Upper lobe of right lung (tissue), 1 donor: ENCODE measurements around the gene CAMTA1. TPM values are rescaled to one million over a fixed set of nuclear protein-coding genes. Genes with fewer than 3 reads are reported as not detected.

Source experiments
- ATAC-seq: fragments of 200-7000 bp; cut with Tn5 transposase; one replicate; pipeline ENCODE4 v1.9.1; 2020; ENCODE audit warnings: mild to moderate bottlenecking, moderate library complexity
- DNase-seq: peaks from one replicate; pipeline ENCODE4 v3.0.0-alpha.2; 2020
- H3K27ac ChIP-seq: fragments of 200-600 bp; one replicate; pipeline ENCODE4 v1.8.0; 2022
- H3K27me3 ChIP-seq: fragments of 200-600 bp; one replicate; pipeline ENCODE4 v1.8.0; 2022; ENCODE audit warnings: mild to moderate bottlenecking
- H3K36me3 ChIP-seq: fragments of 200-600 bp; one replicate; pipeline ENCODE4 v1.8.0; 2022
- H3K4me1 ChIP-seq: fragments of 200-600 bp; one replicate; pipeline ENCODE4 v1.8.0; 2022
- H3K4me3 ChIP-seq: fragments of 200-600 bp; one replicate; pipeline ENCODE4 v1.8.0; 2022; ENCODE audit warnings: mild to moderate bottlenecking
- H3K9me3 ChIP-seq: fragments of 200-600 bp; one replicate; pipeline ENCODE4 v1.8.0; 2022
- intact Hi-C: fragments of 100-400 bp; cut with DNase I; formaldehyde crosslinking; loops from one replicate; pipeline ENCODE4 v1.11.0; 2022
- total RNA-seq: library from RNA; stranded (reverse); fragmentation: NEBNext Ultra II Directional; extraction: Animal tissue kit (Norgen Biotek cat#: 25700); gene quantifications from one replicate; pipeline ENCODE4 v1.2.1, GENCODE V29; 2021
- TF ChIP-seq, protein P1 (sequence below): fragments of 200-600 bp; IDR thresholded peaks from one replicate; pipeline ENCODE4 v1.8.0; 2022; ENCODE audit warnings: antibody characterized with exemption
- donor health status: DM: no; HTN: yes; CAD: no; lungs with severe emphysema.

Gene CAMTA1
- total RNA-seq, 1 donor from 2014 or later, result 63.4 TPM

DNA sequence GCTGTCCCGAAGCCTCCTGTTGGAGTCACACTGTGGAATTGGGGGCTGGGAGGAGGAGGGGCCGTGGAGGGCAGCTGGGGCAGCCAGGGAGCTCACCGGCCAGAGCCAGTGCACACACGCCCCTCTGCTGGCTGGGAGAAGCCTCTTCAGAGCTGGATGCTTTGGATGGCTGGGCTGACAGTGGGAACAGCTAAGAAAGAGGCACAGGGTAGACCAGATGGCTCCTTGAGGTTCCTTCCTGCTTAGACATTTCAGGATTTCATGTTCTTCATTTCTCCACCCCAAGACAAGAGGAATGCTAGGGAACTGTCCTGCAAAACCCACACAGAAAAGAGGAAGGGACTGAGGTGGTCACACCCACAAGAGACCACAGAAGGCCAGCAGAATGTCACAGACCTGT, 731.1 kb downstream of the CAMTA1 start:
- no peaks in the 10 kb centered on the region for H3K9me3 ChIP-seq
- TF ChIP-seq, protein P1, sequence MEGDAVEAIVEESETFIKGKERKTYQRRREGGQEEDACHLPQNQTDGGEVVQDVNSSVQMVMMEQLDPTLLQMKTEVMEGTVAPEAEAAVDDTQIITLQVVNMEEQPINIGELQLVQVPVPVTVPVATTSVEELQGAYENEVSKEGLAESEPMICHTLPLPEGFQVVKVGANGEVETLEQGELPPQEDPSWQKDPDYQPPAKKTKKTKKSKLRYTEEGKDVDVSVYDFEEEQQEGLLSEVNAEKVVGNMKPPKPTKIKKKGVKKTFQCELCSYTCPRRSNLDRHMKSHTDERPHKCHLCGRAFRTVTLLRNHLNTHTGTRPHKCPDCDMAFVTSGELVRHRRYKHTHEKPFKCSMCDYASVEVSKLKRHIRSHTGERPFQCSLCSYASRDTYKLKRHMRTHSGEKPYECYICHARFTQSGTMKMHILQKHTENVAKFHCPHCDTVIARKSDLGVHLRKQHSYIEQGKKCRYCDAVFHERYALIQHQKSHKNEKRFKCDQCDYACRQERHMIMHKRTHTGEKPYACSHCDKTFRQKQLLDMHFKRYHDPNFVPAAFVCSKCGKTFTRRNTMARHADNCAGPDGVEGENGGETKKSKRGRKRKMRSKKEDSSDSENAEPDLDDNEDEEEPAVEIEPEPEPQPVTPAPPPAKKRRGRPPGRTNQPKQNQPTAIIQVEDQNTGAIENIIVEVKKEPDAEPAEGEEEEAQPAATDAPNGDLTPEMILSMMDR, result no peak
- H3K4me3 ChIP-seq, result no peak overlapping the region
- no peak for DNase-seq
- H3K27ac ChIP-seq, result no peak overlapping the region
- no peaks in the 10 kb centered on the region for H3K36me3 ChIP-seq
- H3K4me1 ChIP-seq, result no peaks in the 10 kb centered on the region
- intact Hi-C loops, result no loop called here
- no peaks in the 10 kb centered on the region for H3K27me3 ChIP-seq
- ATAC-seq, result peak; percentile 58

DNA sequence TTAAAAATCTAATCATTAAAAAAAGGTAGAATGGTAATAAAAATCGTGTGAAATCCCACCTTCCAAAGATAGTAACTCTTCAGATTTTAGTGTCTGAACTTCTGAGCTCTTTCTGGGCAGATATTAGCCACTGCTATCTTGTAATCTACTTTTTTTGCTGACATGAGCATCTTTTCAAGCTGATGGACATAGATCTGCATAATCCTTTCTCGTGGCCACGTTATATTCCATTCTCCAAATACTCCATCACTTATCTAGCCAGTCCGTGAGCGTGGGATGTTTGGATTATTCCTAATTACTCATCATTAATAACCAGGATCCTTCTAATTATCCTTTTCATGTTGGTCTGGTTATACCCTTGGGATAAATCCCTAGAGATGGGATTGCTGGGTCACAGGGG, 731.7 kb downstream of the CAMTA1 start:
- intact Hi-C loops, result no loop called here
- Histone ChIP-seq H3K4me3 (no peak overlapping the region), H3K27me3 (no peaks in the 10 kb centered on the region), H3K36me3 (no peaks in the 10 kb centered on the region), H3K9me3 (no peaks in the 10 kb centered on the region), H3K4me1 (no peaks in the 10 kb centered on the region), H3K27ac (no peak overlapping the region)
- TF ChIP-seq, protein P1, result no peak
- DNase-seq (no peak), ATAC-seq (no peak)

DNA sequence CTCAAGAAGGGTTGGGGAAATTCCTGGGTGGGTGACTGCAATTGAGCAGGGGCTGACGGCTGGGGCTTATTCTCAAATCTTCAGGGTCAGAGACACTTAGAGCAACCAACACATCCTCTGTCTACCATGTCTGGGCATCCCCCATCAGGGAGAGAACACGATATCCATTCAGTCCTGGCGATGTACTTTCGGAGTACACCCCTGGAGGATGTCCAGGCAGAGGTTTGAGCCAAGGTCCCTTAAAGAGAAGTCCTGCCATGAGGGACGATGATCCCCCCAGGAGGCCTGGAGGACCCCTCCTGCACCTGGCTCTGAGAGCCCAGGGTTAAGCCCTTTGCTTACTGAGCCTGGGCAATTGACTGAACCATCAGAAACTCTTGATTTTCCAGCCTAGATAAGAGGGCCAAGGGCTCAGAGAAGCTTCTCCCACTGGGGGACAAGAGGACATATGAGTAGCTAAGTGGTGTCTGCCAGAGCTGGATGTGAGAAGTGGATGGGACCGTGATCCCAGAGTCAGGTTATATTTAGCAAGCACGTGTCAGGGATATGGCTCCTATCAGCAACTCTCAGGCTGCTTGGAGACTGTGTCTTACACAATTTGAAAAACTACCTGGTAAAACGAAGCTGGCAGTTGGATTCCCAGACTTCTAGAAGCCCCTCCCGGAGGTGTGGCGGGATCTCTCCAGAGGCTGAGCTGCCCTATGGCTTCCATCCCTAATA, 732.5 kb downstream of the CAMTA1 start:
- ATAC-seq, result no peak
- no peak for DNase-seq
- no peaks in the 10 kb centered on the region for H3K27me3 ChIP-seq
- H3K9me3 ChIP-seq, result no peaks in the 10 kb centered on the region
- intact Hi-C loops, result no loop called here
- TF ChIP-seq, protein P1, result no peak
- no peak overlapping the region for H3K27ac ChIP-seq
- no peaks in the 10 kb centered on the region for H3K36me3 ChIP-seq
- H3K4me1 ChIP-seq, result no peaks in the 10 kb centered on the region
- no peak overlapping the region for H3K4me3 ChIP-seq

DNA sequence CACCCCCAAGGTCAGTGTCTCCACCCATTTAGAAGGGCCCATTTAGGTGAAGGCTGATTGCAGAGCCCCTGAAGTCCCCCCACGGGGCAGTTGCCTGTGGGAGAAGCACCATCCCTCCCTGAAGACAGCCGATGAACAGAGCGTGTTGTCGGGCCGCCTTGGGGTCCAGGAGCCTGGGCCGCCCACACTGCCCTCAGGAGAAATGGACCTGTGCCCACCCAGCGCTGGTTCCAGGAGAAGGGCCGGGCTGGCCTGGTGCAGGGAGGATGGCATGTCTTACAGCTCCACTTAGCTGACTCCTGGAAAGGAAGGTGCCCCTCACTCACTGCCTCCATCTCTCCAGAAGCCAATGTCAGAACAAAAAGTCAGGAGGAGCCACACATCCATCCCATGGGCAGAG, 733.2 kb downstream of the CAMTA1 start:
- no peaks in the 10 kb centered on the region for H3K4me1 ChIP-seq
- no peak overlapping the region for H3K4me3 ChIP-seq
- DNase-seq (no peak), ATAC-seq (no peak)
- no peaks in the 10 kb centered on the region for H3K27me3 ChIP-seq
- no peaks in the 10 kb centered on the region for H3K36me3 ChIP-seq
- H3K9me3 ChIP-seq, result no peaks in the 10 kb centered on the region
- H3K27ac ChIP-seq, result no peak overlapping the region
- intact Hi-C loops, result no loop called here
- TF ChIP-seq, protein P1, result no peak

DNA sequence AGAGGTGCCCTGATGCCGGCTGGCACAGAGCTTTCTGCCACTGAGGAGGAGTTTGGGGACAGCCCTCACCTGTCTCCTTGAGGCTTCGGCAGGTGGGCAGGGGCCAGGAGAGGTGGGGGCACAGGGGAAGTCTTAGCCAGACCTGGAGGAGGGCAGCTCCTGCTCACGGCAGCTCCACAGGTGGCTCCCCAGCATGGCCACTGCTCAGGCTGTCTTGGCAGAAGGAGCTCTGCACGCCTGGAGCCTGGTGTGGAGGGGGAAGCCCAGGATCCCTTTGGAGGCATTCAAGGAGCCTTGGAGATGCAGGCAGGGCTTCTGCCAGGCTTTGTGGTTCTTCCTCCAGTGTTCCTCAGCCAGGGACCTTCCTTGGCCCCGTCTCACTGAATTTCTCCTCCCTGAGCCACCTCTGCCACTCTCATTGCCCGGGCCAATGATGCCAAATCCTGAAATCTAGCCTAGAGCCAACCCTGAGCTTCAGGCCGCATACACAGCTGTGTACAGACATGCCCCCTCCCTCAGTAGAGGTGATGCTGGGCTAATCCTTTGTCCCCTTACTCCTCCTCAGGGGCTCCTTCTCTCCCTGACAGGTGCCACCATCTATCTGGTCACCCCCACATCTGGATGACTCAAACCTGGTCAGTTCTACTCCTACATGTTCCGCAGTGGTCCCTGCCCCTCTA, 734.1 kb downstream of the CAMTA1 start:
- H3K4me1 ChIP-seq, result no peaks in the 10 kb centered on the region
- H3K36me3 ChIP-seq, result no peaks in the 10 kb centered on the region
- H3K4me3 ChIP-seq, result no peak overlapping the region
- DNase-seq (no peak), ATAC-seq (no peak)
- intact Hi-C loops, result no loop called here
- no peaks in the 10 kb centered on the region for H3K27me3 ChIP-seq
- TF ChIP-seq, protein P1, result no peak
- no peak overlapping the region for H3K27ac ChIP-seq
- no peaks in the 10 kb centered on the region for H3K9me3 ChIP-seq
